Activated naive CD8-positive, alpha-beta T cell treated with anti-CD3 and anti-CD28 coated beads for 36 hours (primary cell): ENCODE data around the gene TRIM25. TPM values are rescaled to one million over a fixed set of nuclear protein-coding genes. Genes with fewer than 3 reads are reported as not detected.

Experiments used
- DNase-seq: peaks from one replicate; pipeline ENCODE4 v3.0.0; 2021
- H3K27ac Mint-ChIP-seq: one replicate; pipeline ENCODE4 v1.8.0; 2022; ENCODE audit warnings: mild to moderate bottlenecking, moderate library complexity, mixed read lengths
- H3K27me3 Mint-ChIP-seq: one replicate; pipeline ENCODE4 v1.8.0; 2022; ENCODE audit warnings: mild to moderate bottlenecking, mixed read lengths
- H3K36me3 Mint-ChIP-seq: one replicate; pipeline ENCODE4 v1.8.0; 2021; ENCODE audit warnings: mild to moderate bottlenecking, mixed read lengths
- H3K4me1 Mint-ChIP-seq: one replicate; pipeline ENCODE4 v1.8.0; 2021; ENCODE audit warnings: mixed read lengths
- H3K4me3 Mint-ChIP-seq: one replicate; pipeline ENCODE4 v1.8.0; 2022; ENCODE audit warnings: mild to moderate bottlenecking, moderate library complexity, mixed read lengths
- H3K9me3 Mint-ChIP-seq: one replicate; pipeline ENCODE4 v1.8.0; 2022; ENCODE audit warnings: mixed read lengths
- total RNA-seq, 2 experiments: library from RNA; stranded (reverse); gene quantifications; one replicate each; pipeline ENCODE4 v1.2.3, GENCODE V29; 2021

TRIM25 gene
- total RNA-seq, 2 experiments from 2014 or later = 109 to 115 TPM

DNA sequence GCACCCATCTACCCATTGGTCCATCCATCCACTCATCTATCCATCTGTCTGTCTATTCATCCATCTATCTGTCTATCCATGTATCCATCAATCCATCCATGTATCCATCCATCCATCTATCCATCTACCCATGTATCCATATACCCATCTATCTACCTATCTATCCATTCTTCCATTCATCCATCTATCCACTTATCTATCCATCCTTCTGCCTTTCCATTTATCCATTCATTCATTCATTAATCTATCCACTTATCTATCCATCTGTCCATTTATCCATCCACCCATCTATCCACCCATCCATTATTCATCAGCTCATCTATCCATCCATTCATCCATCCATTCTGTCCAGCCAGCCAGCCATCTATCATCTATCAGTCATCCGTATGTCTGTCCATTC is 21.5 kb downstream of the TRIM25 start:
- Mint-ChIP-seq H3K27me3 (no peaks in the 10 kb centered on the region), H3K4me3 (no peak overlapping the region), H3K9me3 (peaks cover 14% of the 10 kb centered on the region), H3K4me1 (peaks cover 7% of the 10 kb centered on the region), H3K27ac (no peak overlapping the region), H3K36me3 (peaks cover 63% of the 10 kb centered on the region)
- DNase-seq = no peak

DNA sequence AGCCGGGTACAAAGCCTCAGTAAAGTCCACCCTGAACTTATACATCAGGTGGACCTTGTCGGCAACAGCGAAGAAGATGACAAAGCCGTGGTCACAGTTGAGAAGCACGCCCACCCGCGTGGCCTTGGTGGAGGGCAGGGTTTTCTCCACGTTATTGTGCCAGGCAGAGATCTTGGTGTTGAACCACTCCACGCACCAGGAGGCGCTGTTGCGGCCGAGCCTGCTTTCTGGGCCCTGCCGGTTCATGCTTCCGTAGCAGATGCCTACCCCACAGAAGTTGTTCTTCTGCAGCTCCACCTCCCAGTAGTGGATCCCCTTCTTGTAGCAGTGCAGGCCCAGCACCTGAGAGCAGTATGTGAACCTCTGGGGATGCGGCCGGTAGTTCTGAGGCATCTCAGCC is 22.1 kb downstream of the TRIM25 start:
- H3K4me3 Mint-ChIP-seq = no peak overlapping the region
- no peak overlapping the region for H3K27ac Mint-ChIP-seq
- peaks cover 16% of the 10 kb centered on the region for H3K9me3 Mint-ChIP-seq
- peaks cover 66% of the 10 kb centered on the region for H3K36me3 Mint-ChIP-seq
- peak; percentile 62 for DNase-seq
- no peaks in the 10 kb centered on the region for H3K27me3 Mint-ChIP-seq
- peaks cover 7% of the 10 kb centered on the region for H3K4me1 Mint-ChIP-seq

DNA sequence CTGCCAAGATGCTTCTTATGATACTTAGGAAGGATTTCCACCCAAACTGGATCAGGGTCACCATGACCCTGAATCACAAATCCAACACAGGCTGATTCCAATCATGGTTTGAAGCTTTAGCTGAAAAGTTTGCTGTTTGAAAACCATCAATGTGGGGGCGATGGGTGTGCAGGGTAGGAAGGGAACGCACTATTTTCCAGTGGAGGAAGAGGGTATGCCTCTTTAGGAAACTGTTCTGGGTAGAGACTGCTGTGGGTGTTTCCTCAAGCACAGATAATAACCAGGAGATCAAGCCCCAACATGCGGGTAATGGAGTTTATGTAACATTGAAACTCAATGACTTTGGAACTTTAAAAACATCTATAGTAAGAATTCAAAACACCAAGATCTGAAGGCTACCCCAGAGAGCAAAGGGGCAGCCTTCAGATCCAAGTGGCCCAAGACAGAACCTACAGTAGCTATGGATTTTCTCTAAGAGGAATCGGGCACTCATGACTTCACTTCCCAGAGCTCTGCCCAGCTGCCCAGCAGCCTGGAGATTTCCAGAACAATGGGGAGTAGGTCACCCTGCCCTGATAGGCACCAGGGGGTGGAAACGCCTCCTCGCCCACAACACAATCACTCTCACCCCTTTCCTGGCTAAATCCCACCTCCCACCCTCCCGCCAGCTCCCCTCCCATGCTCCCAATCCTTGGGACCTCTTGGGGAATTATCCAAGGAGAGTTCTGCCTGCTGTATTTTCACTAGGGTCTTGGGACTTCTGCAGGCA is 22.8 kb downstream of the TRIM25 start:
- no peak for DNase-seq
- Mint-ChIP-seq H3K4me3 (no peak overlapping the region), H3K9me3 (peaks cover 16% of the 10 kb centered on the region), H3K27me3 (no peaks in the 10 kb centered on the region), H3K4me1 (peaks cover 7% of the 10 kb centered on the region), H3K36me3 (peaks cover 73% of the 10 kb centered on the region), H3K27ac (no peak overlapping the region)

DNA sequence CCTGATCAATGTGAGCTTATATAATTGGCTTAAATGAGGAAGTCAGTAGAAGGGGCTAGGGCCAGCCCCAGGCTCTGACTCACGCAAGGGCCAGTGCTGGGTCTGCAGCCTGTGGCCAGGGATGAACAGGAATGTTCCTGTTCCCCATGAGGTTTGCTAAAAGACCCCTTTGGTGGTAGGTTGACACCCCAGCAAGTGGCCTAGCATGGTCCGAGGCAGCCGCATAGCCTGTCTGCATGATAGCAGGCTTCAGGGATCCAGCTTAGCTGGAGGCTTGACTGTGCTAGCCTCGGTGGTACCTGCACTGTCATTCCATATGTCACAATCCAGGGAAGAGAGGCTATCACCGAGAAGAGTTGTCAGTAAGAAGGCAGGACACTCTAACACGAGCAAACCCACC is 23.5 kb downstream of the TRIM25 start:
- Mint-ChIP-seq H3K36me3 (peaks cover 70% of the 10 kb centered on the region), H3K9me3 (peaks cover 16% of the 10 kb centered on the region), H3K4me3 (no peak overlapping the region), H3K27ac (no peak overlapping the region), H3K4me1 (peaks cover 7% of the 10 kb centered on the region), H3K27me3 (no peaks in the 10 kb centered on the region)
- DNase-seq = no peak

DNA sequence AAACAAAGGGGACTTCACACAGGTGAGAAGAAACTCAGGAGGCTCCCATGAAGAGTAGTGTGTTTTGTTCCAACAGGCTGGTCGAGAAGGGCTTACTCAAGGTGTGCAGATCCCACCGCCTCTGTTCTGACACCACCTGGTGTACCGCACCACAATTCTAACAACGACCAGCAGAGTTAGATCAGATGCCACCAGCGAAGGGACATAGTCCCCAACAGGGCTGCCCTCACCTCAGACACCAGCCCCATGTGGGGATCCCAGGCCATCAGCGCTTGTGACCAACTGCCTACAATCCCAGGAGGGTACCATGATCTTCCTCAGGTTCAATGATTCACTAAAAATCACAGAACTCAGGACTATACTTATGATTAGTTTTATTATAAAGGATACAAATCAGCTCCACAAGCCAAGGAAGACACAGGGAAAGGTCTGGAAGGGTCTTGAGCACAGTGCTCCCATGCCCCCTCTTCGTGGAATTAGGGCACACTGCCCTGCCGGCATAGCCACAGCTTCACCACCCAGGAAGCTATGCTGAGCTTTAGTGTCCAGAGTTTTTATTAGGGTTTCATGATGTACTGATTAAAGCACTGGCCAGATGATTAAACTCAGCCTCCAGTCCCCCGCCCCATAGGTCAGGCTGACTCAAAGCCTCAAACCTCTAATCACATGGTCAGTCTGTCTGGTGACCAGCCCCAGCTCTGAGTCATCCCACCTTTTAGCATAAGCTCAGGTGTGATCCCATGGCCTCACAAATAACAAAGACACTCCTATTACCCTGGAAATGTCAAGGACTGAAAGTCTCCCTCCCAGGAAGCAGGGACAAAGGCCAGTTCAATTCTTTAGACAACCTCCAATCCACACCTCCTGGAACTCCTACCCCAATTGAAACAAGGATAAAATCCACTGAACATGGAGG is 26.0 kb downstream of the TRIM25 start:
- no peak for DNase-seq
- H3K27me3 Mint-ChIP-seq = no peaks in the 10 kb centered on the region
- H3K4me3 Mint-ChIP-seq = no peak overlapping the region
- H3K4me1 Mint-ChIP-seq = peaks cover 2% of the 10 kb centered on the region
- no peak overlapping the region for H3K27ac Mint-ChIP-seq
- peaks cover 58% of the 10 kb centered on the region for H3K36me3 Mint-ChIP-seq
- H3K9me3 Mint-ChIP-seq = peaks cover 16% of the 10 kb centered on the region

DNA sequence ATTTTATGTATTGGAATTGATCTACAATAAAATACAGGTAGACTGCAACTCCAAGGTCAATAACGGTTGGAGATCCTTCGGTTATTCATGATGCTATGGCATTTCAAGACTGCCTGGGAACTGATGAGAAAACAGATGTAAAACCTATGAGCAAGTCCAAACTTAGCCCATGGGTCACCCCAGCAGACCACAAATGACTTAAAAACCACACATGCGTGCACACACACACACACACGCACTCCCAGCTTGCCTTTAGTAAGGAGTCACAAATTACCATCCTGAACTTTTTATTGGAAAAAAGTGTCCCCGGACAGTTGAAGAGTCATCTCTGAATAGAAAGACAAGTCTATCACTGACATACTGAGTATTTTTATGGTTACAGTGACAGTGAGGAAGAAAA is 26.7 kb downstream of the TRIM25 start:
- H3K4me3 Mint-ChIP-seq = no peak overlapping the region
- DNase-seq = no peak
- H3K27me3 Mint-ChIP-seq = no peaks in the 10 kb centered on the region
- no peaks in the 10 kb centered on the region for H3K4me1 Mint-ChIP-seq
- peaks cover 16% of the 10 kb centered on the region for H3K9me3 Mint-ChIP-seq
- no peak overlapping the region for H3K27ac Mint-ChIP-seq
- H3K36me3 Mint-ChIP-seq = peaks cover 51% of the 10 kb centered on the region

DNA sequence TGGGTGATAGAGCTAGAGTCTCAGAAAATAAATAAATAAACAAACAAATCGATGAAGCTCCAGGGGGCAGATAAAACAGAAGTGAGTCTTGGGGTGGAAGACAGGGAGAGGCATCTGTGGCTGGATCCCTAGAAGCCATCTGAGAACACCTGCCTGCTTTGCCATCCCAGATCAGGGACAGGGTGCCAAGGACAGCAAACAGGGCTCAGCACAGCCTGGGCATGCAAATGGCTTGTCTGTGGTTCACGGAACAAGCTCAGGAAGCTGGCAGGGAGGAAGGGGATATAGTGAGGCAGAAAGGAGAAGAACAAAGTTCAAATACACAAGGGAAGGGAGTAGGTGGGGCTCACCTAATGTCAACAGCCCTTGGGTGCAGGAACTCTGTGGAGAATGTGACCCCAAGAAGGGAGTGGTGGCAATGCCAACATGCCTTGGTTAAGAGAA is 27.5 kb downstream of the TRIM25 start:
- Mint-ChIP-seq H3K36me3 (peaks cover 51% of the 10 kb centered on the region), H3K4me1 (no peaks in the 10 kb centered on the region), H3K27ac (no peak overlapping the region), H3K4me3 (no peak overlapping the region), H3K27me3 (no peaks in the 10 kb centered on the region), H3K9me3 (peaks cover 16% of the 10 kb centered on the region)
- DNase-seq = no peak

DNA sequence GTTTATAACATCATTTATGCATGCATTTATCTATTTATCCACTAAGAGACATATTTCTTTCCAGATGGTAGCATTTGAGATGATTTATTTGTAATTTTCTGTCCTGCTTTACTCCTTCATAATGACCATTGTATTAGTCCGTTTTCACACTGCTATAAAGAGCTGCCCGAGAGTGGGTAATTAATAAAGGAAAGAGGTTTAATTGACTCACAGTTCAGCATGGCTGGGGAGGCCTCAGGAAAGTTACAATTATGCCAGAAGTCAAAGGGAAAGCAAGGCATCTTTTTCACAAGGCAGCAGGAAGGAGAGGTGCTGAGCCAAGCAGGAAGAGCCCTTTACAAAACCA is 28.6 kb downstream of the TRIM25 start:
- DNase-seq = no peak
- H3K4me3 Mint-ChIP-seq = no peak overlapping the region
- no peaks in the 10 kb centered on the region for H3K4me1 Mint-ChIP-seq
- H3K36me3 Mint-ChIP-seq = peaks cover 43% of the 10 kb centered on the region
- H3K27me3 Mint-ChIP-seq = no peaks in the 10 kb centered on the region
- peaks cover 16% of the 10 kb centered on the region for H3K9me3 Mint-ChIP-seq
- H3K27ac Mint-ChIP-seq = no peak overlapping the region

DNA sequence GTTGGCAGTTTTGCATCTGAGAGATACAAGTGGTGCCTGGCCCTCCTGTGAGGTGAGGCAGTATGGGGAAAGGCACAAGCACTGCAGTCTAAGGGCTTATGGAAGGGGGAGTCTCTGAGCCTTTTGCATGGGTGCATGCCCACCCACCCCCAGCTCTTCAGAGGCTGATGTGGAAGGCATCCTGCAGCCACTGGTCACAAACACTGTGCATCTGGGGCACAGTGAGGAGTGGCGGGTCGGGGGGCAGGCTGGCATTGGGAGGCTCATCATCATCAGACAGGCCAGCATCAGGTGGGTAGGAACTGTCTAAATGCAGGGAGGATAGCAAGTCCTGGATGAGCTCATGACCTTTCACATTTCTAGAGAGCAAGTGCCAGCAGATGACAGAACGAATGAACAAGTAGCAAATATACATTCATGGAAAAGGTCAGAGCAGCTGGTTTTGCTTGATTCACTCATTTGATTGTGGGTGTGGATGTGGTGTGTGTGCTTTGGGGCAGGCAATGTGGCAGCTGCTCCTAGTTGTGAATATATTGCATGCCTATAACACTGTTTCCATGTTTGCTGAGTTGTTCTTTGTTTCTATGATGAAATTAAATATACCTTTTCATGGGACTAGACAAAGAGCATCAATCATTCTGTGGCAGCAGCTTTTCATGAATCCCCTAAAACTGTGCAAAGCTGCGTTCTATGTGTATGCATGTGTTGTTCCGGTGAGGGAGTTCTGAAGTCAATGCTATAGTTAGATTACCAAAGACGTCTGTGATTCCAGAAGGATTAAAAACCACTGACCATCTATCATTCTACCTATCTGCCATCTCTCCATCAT is 29.2 kb downstream of the TRIM25 start:
- peaks cover 16% of the 10 kb centered on the region for H3K9me3 Mint-ChIP-seq
- H3K4me1 Mint-ChIP-seq = no peaks in the 10 kb centered on the region
- H3K4me3 Mint-ChIP-seq = no peak overlapping the region
- no peak for DNase-seq
- no peak overlapping the region for H3K27ac Mint-ChIP-seq
- no peaks in the 10 kb centered on the region for H3K27me3 Mint-ChIP-seq
- H3K36me3 Mint-ChIP-seq = peaks cover 37% of the 10 kb centered on the region

DNA sequence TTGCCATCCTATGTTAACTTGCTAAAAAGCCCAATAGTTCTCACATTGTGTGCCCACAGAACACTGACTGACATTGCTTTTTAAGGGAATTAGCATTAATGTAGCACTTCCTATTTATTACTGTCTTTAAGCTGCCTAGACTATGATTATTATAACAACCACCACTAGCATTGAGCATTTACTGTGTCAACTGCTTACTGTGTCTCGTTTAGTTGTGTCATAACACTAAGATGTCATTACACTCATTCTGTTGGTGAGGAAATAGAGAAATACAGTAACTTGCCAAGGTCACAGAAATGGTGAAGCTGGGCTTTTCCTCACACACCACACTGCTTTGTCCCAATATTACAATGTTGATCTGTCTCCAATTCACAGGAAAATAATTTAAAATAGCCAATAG is 30.2 kb downstream of the TRIM25 start:
- peaks cover 26% of the 10 kb centered on the region for H3K36me3 Mint-ChIP-seq
- H3K4me3 Mint-ChIP-seq = no peak overlapping the region
- no peak overlapping the region for H3K27ac Mint-ChIP-seq
- DNase-seq = no peak
- peaks cover 13% of the 10 kb centered on the region for H3K9me3 Mint-ChIP-seq
- no peaks in the 10 kb centered on the region for H3K27me3 Mint-ChIP-seq
- no peaks in the 10 kb centered on the region for H3K4me1 Mint-ChIP-seq

DNA sequence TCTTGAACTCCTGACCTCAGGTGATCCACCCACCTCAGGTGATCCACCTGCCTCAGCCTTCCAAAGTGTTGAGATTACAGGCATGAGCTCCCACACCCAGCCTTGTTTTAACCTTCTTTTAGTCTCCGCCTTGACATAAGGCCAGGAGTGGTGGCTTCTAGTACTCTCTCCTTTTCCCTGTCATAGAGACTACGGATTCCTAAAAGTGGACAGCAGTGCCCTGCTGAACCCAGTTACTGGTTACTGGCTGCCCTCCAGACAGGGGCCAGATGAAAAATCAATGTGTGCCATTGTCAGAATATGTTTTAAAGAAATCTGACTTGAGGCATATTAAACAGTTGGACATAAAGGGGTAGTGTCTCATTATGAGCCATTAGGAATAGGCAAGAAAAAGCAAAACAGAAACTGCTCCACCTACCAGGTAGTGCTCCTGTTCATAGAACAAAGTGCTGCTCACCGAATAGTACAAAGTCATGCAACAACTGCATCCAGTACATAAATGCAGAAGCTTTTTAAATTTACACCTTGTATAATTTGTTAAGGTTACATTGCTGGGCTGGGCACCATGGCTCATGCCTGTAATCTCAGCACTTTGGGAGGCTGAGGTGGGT is 32.1 kb downstream of the TRIM25 start:
- no peak overlapping the region for H3K4me3 Mint-ChIP-seq
- H3K36me3 Mint-ChIP-seq = peaks cover 10% of the 10 kb centered on the region
- H3K27ac Mint-ChIP-seq = no peak overlapping the region
- H3K9me3 Mint-ChIP-seq = no peaks in the 10 kb centered on the region
- H3K27me3 Mint-ChIP-seq = no peaks in the 10 kb centered on the region
- DNase-seq = no peak
- no peaks in the 10 kb centered on the region for H3K4me1 Mint-ChIP-seq

DNA sequence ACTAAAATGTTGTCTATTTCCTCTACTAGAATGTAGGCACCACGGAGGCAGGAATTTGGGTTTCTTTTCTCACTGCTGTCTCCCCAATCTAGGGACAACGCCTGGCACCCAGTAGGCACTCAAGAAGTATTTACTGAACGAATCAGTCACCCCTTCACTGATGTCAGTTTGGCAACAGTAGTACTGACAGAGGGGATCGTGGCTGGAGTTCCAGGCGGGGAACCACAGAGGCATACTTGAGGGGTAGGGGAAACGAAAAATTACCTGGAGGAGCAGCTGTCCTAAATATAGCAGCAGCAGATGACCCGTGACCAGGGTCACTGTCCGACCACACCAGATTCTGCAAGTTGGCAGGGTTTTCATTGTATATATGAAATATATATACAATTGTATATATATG is 33.3 kb downstream of the TRIM25 start:
- DNase-seq = no peak
- Mint-ChIP-seq H3K4me3 (no peak overlapping the region), H3K4me1 (no peaks in the 10 kb centered on the region), H3K36me3 (peaks cover 3% of the 10 kb centered on the region), H3K27ac (no peak overlapping the region), H3K27me3 (peaks cover 4% of the 10 kb centered on the region), H3K9me3 (no peaks in the 10 kb centered on the region)

DNA sequence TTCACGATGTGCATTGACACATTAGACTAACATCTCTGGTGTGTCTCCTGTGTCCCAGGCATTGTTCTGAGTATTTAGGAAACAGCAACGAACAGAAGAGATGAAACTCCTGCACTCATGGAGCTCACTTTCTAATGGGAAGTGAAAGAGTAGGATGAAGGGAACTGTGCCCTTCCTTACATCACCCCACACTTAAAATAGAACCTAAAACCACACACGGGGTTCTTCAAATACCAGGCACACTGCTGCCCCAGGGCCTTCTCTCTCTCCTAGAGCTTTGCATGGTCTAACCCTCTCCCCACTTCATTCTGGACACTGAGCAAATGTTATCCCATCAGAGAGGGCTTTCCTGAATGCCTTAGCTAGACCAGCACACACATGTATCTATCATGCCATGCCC is 33.7 kb downstream of the TRIM25 start:
- no peaks in the 10 kb centered on the region for H3K9me3 Mint-ChIP-seq
- H3K27ac Mint-ChIP-seq = no peak overlapping the region
- H3K36me3 Mint-ChIP-seq = peaks cover 3% of the 10 kb centered on the region
- DNase-seq = no peak
- no peaks in the 10 kb centered on the region for H3K4me1 Mint-ChIP-seq
- peaks cover 4% of the 10 kb centered on the region for H3K27me3 Mint-ChIP-seq
- no peak overlapping the region for H3K4me3 Mint-ChIP-seq

DNA sequence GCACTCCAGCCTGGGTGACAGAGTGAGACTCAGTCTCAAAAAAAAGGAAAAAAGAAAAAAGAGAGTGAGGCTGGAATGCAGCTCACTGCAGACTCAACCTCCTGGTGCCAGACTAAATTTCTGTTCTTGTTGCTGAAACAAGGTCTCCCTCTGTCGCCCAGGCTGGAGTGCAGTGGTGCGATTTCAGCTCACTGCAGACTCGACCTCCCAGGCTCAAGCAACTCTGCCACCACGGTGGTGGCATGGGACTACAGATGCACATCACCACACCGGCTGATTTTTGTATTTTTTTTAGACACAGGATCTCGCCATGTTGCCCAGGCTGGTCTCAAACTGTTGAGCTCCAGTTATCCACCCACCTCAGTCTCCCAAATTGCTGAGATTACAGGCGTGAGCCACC is 34.6 kb downstream of the TRIM25 start:
- H3K9me3 Mint-ChIP-seq = no peaks in the 10 kb centered on the region
- no peak overlapping the region for H3K27ac Mint-ChIP-seq
- no peaks in the 10 kb centered on the region for H3K4me1 Mint-ChIP-seq
- H3K4me3 Mint-ChIP-seq = no peak overlapping the region
- no peak for DNase-seq
- H3K27me3 Mint-ChIP-seq = peaks cover 7% of the 10 kb centered on the region
- peaks cover 3% of the 10 kb centered on the region for H3K36me3 Mint-ChIP-seq

DNA sequence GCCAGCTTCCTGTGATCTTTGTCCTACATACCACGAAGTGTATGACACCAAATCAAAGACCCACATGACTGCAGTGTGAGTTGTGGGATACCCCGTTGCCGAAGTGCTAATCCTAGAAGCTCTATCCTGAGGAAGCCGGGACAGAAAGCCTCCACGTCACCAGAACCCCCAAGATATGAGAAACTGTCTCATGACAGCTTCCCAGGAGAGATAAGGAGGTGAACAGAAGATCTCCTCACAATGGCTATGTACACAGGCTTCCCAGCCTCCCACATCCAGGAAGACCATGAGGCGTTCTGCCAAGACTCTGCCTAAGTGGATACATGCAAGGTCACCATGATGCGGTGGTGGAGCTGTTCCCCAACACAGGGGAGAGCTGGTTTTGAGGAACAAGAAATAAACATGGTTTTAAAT is 37.1 kb downstream of the TRIM25 start:
- Mint-ChIP-seq H3K27me3 (peaks cover 19% of the 10 kb centered on the region), H3K27ac (no peak overlapping the region), H3K9me3 (no peaks in the 10 kb centered on the region), H3K36me3 (peaks cover 1% of the 10 kb centered on the region), H3K4me3 (no peak overlapping the region), H3K4me1 (no peaks in the 10 kb centered on the region)
- DNase-seq = no peak
